Activated T-helper 1 cell treated with anti-CD3 and anti-CD28 coated beads, Interleukin-12 subunit alpha, Interleukin-12 subunit beta, Interleukin-2, Interleukin-4 antibody, amounts not matched to agents 30 ng/mL and 10 ng/mL and 1 ng/mL, durations not matched to agents 14 hours and 24 hours and 36 hours (primary cell): ENCODE results near the gene TMEM263. TPM values are rescaled to one million over a fixed set of nuclear protein-coding genes. Genes with fewer than 3 reads are reported as not detected.
"Not testable (repeated sequence)": the region's sequence is repeated elsewhere in the genome, so short reads cannot be mapped to it uniquely, and the experiment has no call there.

Experiments used
- DNase-seq: peaks from one replicate; pipeline ENCODE4 v3.0.0; 2021; ENCODE audit warnings: low spot score
- H3K27ac Mint-ChIP-seq: one replicate; pipeline ENCODE4 v1.8.0; 2021; ENCODE audit warnings: mild to moderate bottlenecking, mixed read lengths
- H3K27me3 Mint-ChIP-seq: one replicate; pipeline ENCODE4 v1.8.0; 2022; ENCODE audit warnings: mild to moderate bottlenecking, moderate library complexity, mixed read lengths; ENCODE audit not compliant: insufficient read depth
- H3K36me3 Mint-ChIP-seq: one replicate; pipeline ENCODE4 v1.8.0; 2021; ENCODE audit warnings: low read depth, mixed read lengths
- H3K4me1 Mint-ChIP-seq: one replicate; pipeline ENCODE4 v1.8.0; 2021; ENCODE audit warnings: low read depth, mixed read lengths
- H3K4me3 Mint-ChIP-seq: one replicate; pipeline ENCODE4 v1.8.0; 2021; ENCODE audit warnings: mild to moderate bottlenecking, moderate library complexity, mixed read lengths
- H3K9me3 Mint-ChIP-seq: one replicate; pipeline ENCODE4 v1.8.0; 2021; ENCODE audit warnings: mixed read lengths
- intact Hi-C: fragments of 100-400 bp; cut with micrococcal nuclease; formaldehyde crosslinking; loops from one replicate; pipeline ENCODE4 v1.15.1; 2024
- total RNA-seq: library from RNA; stranded (reverse); gene quantifications from 2 replicates; pipeline ENCODE4 v1.2.3, GENCODE V29; 2022

TMEM263 gene
- total RNA-seq, 1 donor from 2014 or later = 25.9 TPM

DNA sequence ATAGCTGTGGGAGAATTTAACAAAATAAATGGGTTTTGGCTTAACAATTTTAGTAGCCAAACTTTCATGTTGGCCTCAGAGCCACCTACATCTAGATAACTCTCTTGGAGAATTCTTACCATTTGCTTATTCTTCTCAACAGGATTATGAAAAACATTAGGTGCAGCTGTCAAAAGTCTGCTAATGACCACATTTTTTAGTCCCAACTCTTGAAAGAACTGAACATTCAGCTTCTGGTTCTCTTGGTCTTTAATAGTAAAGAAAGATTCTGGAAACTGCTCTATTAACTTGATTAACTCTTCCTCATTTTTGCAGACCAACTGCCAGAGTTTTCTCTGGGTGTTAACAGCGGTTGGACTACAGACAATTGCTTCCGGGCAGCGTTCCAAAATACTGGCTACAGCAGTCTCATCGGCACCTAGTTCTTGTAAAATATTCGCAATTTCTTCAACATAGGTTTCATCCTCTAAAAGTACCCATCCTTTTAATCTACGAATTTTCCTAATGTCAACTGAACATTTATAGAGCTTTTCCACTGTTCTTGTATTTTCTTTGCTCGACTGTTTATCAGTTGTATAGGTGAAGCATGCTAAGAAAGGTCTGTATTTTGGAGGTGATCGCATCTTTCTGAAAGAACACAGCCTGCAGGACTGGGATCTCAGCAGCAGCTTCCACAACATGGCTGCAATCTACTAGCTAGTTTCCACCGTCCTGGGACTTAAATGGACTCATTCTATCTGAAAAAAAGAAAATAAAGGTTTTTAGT, 22.5 kb downstream of the TMEM263 start:
- Mint-ChIP-seq H3K27ac (no peak overlapping the region), H3K4me3 (no peak overlapping the region), H3K27me3 (no peaks in the 10 kb centered on the region), H3K36me3 (peaks cover 14% of the 10 kb centered on the region), H3K4me1 (peaks cover 12% of the 10 kb centered on the region), H3K9me3 (no peaks in the 10 kb centered on the region)
- intact Hi-C loops = no loop called here
- DNase-seq = no peak

DNA sequence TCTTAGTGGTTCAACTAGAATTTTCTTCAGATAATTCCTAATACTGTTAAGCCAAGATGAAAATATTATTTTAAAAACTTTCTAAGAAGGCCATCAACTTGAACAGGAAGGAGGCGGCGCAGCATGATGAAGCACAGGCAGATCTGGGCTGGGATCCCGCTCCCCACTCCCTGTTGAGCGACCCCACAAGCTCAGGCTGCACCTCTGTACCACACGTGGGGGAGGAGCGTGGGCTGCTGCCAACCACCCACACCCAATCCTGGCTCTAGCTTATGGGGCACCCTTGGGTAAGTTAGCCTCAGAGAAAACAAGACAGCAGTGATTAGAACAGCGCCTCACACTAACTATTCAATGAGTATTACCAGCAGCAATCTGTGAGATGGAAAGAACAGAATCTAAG, 25.2 kb downstream of the TMEM263 start:
- intact Hi-C loops = no loop called here
- no peak overlapping the region for H3K4me3 Mint-ChIP-seq
- no peak overlapping the region for H3K27ac Mint-ChIP-seq
- no peaks in the 10 kb centered on the region for H3K27me3 Mint-ChIP-seq
- peaks cover 22% of the 10 kb centered on the region for H3K4me1 Mint-ChIP-seq
- peaks cover 29% of the 10 kb centered on the region for H3K36me3 Mint-ChIP-seq
- DNase-seq = no peak
- no peaks in the 10 kb centered on the region for H3K9me3 Mint-ChIP-seq

DNA sequence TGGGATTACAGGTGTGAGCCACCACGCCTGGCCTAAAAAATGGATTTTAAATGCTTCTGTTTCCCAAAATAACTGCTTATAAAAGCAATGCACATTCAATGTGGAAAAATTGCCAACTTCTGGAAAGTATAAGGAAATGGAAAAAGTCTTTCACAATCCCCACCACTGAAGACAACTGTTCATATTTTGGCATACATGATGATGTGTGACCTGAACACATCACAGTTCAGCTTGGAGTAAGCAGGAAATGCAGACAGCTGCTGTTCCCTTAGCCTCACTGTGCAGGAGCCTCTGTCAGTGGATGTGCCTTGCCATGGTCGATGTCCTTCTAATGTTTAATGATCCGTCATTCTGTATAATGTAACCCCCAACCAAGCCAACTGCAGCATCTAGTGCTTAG, 26.1 kb downstream of the TMEM263 start:
- Mint-ChIP-seq H3K4me3 (no peak overlapping the region), H3K9me3 (no peaks in the 10 kb centered on the region), H3K27ac (no peak overlapping the region), H3K36me3 (peaks cover 27% of the 10 kb centered on the region), H3K27me3 (no peaks in the 10 kb centered on the region), H3K4me1 (peaks cover 31% of the 10 kb centered on the region)
- intact Hi-C loops = no loop called here
- DNase-seq = no peak

DNA sequence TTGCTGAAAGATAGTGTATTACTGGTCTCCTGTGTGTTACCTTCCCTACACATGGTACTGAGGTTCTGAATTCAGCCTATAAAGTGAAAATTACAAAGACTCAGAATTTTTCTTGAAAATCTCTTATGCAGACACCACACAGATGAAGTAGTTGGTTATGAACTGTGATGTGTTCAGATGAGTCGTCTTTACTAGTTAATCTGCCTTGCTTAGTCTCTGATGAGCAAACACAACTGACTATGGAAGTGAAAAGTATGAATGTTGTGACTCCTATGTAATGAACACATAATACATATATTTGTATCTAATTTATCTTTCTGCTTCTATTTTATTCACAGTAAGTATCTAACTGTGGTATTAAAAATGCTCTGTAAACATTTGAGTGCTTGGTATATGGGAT, 26.5 kb downstream of the TMEM263 start:
- Mint-ChIP-seq H3K27ac (no peak overlapping the region), H3K36me3 (peaks cover 27% of the 10 kb centered on the region), H3K4me3 (no peak overlapping the region), H3K4me1 (peaks cover 35% of the 10 kb centered on the region), H3K9me3 (no peaks in the 10 kb centered on the region), H3K27me3 (no peaks in the 10 kb centered on the region)
- DNase-seq = no peak
- intact Hi-C loops = no loop called here

DNA sequence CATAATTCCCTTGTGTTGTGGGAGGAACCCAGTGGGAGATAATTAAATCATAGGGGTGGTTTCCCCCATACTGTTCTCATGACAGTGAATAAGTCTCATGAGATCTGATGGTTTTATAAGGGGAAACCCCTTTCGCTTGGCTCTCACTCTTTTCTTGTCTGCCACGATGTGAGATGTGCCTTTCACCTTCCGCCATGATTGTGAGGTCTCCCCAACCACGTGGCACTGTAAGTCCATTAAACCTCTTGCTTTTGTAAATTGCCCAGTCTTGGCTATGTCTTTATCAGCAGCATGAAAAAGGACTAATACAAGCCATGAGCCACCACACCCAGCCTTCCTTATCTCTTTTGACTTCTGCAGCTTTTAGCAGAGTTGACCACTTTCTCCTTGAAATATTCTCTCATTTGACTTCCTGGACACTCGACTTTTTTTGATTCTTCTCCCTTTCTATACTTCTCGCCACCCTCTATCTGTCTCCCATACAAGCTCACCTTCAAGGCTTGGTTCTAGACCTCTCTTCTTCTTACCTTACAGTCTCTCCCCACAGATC, 29.0 kb downstream of the TMEM263 start:
- Mint-ChIP-seq H3K36me3 (peaks cover 23% of the 10 kb centered on the region), H3K27me3 (no peaks in the 10 kb centered on the region), H3K4me1 (peaks cover 41% of the 10 kb centered on the region), H3K9me3 (no peaks in the 10 kb centered on the region), H3K27ac (no peak overlapping the region), H3K4me3 (no peak overlapping the region)
- DNase-seq = no peak
- intact Hi-C loops = no loop called here

DNA sequence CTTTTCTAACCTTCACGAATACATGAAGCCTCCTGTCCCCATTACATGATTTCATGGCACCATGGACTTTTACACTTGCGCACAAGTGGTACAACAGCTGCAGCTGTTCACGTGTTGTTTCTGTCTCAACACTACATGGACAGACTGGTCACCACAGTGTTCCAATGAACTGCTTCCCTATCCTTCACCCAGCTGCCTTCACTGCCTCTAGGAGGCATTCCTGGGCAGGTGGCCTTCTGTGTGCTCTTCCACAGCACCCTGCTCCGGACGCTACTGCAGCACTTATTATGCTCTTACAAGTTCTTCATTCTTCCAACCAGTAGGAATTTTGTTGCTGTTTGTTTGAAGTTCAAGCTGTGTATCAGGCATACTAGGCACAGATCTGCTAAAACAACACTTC, 29.8 kb downstream of the TMEM263 start:
- no peak for DNase-seq
- H3K27me3 Mint-ChIP-seq = peaks cover 2% of the 10 kb centered on the region
- H3K9me3 Mint-ChIP-seq = no peaks in the 10 kb centered on the region
- intact Hi-C loops = no loop called here
- H3K4me1 Mint-ChIP-seq = peaks cover 41% of the 10 kb centered on the region
- no peak overlapping the region for H3K27ac Mint-ChIP-seq
- H3K36me3 Mint-ChIP-seq = peaks cover 23% of the 10 kb centered on the region
- peak overlapping the region; percentile 91 for H3K4me3 Mint-ChIP-seq

DNA sequence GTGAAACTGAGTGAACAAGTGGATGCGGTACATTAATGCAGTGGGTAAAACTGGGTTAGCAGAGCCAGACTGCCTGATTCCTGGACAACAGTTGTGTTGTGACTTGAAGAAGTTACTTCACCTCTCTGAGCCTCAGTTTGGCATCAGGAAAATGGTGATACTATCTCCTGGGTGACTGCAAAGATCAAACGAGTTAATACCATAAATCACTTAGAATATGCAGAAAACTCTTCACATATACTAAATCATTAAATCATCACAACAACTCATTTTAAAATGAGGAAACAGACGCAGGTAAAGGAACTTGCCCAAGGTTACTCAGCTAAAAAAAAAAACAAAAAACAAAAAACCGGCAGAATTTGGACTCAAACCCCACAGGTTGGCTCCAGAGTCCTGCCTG, 30.4 kb downstream of the TMEM263 start:
- intact Hi-C loops = loop anchor here (1.0 to 2.0 kb wide), 3 partner anchors 30 to 683 kb away; partner anchors contain the start of gene TCP11L2
- Mint-ChIP-seq H3K4me3 (peak overlapping the region; percentile 91), H3K27ac (no peak overlapping the region), H3K9me3 (no peaks in the 10 kb centered on the region), H3K4me1 (peaks cover 41% of the 10 kb centered on the region), H3K36me3 (peaks cover 23% of the 10 kb centered on the region), H3K27me3 (peaks cover 2% of the 10 kb centered on the region)
- no peak for DNase-seq

DNA sequence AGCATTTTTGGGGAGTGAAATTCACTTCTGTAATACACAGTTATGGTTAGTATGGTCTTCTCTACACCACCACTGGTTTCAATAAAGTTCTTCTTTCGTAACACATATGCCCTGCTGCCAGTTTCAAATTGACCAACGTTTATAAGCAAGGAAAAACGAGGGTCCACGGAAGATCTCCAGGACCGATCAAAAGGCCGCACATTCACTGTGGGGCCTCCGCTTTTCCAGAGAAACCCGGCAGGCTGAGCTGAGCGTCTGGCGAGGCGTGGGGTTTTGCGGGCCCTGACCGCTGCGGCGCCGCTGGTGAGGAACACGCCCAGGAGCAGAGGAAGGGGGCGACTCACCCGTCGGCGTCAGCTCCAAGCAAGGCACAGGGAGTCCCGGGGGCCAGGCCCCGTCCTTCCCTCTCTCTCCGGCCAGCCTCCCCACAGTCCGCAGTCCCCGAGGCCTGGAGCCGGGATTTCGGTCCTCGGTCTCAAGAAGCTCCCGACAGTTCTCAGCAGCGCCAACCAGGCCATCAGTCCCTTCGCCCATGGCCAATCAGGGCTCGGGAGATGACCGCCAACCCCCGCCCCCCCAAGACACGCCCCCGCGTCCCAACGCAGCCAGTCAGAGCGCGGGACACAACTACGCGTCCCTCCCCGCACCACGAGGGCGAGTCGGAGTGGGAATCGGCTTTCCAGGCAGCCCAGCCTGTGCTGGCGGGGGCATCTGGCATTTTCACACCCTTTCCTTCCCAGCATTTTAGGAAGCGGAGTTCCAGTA, 31.1 kb downstream of the TMEM263 start, which contains the start of gene MTERF2:
TSS of gene MTERF2 (minus strand) at position 522 of the 765 bp plus-strand sequence. CDS start 8,432 bp downstream, outside the sequence.
- Mint-ChIP-seq H3K9me3 (no peaks in the 10 kb centered on the region), H3K36me3 (peaks cover 23% of the 10 kb centered on the region), H3K27ac (peak within 1 kb of the TSS; percentile 85), H3K4me3 (peak within 1 kb of the TSS; percentile 91), H3K4me1 (peaks cover 41% of the 10 kb centered on the region), H3K27me3 (peaks cover 2% of the 10 kb centered on the region)
- intact Hi-C loops = loop anchor here (1.0 to 2.0 kb wide), 5 partner anchors 31 to 684 kb away; partner anchors contain the start of genes CRY1 and TCP11L2
- DNase-seq = peak; percentile 69

DNA sequence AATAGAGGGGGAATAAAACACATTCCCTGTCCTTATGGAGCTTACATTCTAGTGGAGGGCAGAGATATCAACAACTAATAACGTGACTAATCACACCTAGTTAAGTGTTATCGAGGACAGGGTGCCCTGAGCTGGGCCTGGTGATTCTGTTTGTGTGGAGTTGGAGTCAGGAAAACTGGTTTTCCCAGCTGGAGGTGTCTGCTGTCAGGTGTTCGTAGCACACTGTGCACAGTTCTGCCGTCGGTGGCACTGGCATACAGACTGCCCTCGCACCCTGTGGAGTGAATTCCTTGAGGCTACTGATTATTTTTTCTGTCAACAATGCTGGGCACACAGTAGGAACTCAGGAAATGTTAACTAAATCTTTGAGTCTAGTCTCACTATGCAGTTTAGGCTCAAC, 32.1 kb downstream of the TMEM263 start:
- peaks cover 23% of the 10 kb centered on the region for H3K36me3 Mint-ChIP-seq
- intact Hi-C loops = loop anchor here (1.0 to 2.0 kb wide), 4 partner anchors 39 to 685 kb away; partner anchors contain the start of genes CRY1 and TCP11L2
- H3K27ac Mint-ChIP-seq = no peak overlapping the region
- H3K4me3 Mint-ChIP-seq = peak overlapping the region; percentile 74
- peaks cover 41% of the 10 kb centered on the region for H3K4me1 Mint-ChIP-seq
- DNase-seq = no peak
- H3K27me3 Mint-ChIP-seq = peaks cover 2% of the 10 kb centered on the region
- no peaks in the 10 kb centered on the region for H3K9me3 Mint-ChIP-seq

DNA sequence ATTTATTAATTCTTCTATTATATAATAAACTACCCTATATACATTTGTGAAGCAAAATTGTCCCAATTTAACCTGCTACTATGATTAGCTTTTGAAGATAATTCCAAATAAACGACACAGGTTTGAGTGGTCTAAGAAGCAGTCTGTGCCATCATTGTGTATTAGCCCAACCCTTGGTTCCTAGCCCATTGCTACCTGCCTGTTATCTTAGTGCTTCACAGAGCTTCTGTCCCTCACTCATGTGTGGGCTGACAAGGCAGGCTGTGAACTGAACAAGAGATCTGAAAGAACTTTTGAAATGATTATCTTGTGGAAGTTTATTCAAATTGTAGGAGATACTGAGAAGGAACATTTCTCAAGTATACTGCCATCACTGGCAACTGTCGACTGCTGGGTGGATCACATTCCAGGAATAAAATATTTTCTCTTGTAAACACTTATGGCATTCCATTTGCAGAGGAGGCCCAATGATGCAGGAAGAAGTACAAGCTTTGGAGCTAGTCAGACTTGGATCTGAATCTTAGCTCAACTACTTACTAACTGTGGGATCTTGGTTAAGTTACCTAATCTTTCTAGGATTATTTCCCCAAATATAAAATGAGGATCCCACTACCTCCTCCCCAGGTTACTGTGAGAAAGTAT, 39.0 kb downstream of the TMEM263 start:
- no peaks in the 10 kb centered on the region for H3K4me1 Mint-ChIP-seq
- DNase-seq = no peak
- peaks cover 12% of the 10 kb centered on the region for H3K36me3 Mint-ChIP-seq
- H3K4me3 Mint-ChIP-seq = no peak overlapping the region
- H3K27me3 Mint-ChIP-seq = peaks cover 2% of the 10 kb centered on the region
- H3K9me3 Mint-ChIP-seq = no peaks in the 10 kb centered on the region
- no peak overlapping the region for H3K27ac Mint-ChIP-seq
- intact Hi-C loops = no loop called here

DNA sequence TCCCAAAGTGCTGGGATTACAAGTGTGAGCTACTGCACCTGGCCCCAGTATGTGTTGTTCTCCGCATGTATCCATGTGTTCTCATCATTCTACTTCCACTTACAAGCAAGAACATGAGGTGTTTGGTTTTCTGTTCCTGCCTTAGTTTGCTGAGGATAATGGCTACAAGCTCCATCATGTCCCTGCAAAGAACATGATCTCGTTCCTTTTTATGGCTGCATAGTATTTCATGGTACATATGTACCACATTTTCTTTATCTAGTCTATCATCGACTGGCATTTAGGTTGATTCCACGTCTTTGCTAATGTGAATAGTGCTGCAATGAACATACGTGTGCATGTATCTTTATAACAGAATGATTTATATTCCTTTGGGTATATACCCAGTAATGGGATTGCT, 40.4 kb downstream of the TMEM263 start:
- H3K36me3 Mint-ChIP-seq = peaks cover 15% of the 10 kb centered on the region
- H3K4me3 Mint-ChIP-seq, H3K27ac Mint-ChIP-seq, H3K9me3 Mint-ChIP-seq, H3K4me1 Mint-ChIP-seq, H3K27me3 Mint-ChIP-seq, DNase-seq, intact Hi-C loops: not testable (repeated sequence)

DNA sequence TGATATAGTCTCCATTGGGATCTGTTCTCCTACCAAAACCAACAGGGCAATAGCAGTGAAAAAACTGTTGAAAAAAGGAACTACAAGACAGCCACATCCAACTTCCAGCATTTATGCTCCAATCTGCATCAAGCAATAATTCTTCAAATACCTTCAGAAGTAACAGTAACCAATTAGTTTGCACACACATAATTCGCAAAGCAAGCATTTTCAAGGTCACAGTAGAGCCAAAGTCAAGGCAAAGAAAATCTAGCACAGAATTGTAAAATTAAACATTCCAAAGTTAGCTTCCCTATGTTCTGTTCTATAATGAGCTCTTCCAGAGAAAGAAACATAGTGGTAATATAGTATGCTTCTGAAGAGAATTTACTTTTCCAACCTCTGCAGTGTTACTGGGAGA, 42.2 kb downstream of the TMEM263 start:
- no peaks in the 10 kb centered on the region for H3K27me3 Mint-ChIP-seq
- H3K27ac Mint-ChIP-seq = no peak overlapping the region
- H3K4me1 Mint-ChIP-seq = no peaks in the 10 kb centered on the region
- H3K36me3 Mint-ChIP-seq = peaks cover 15% of the 10 kb centered on the region
- H3K4me3 Mint-ChIP-seq = no peak overlapping the region
- no peak for DNase-seq
- intact Hi-C loops = no loop called here
- no peaks in the 10 kb centered on the region for H3K9me3 Mint-ChIP-seq
